ENCODE data around the gene RNLS.

RNLS gene

GRCh38 chr10:88243836-88244730 lies 339.0 kb downstream of the RNLS start:
- no peak for DNase-seq (ENCODE audit: low spot score)
- Mint-ChIP-seq H3K4me3 (no peak overlapping the region), H3K27ac (peak overlapping the region; percentile 10), H3K9me3 (peaks cover 7% of the 10 kb centered on the region), H3K36me3 (ENCODE audit: low read depth) (no peaks in the 10 kb centered on the region), H3K27me3 (ENCODE audit: low read depth) (peaks cover 31% of the 10 kb centered on the region), H3K4me1 (ENCODE audit: low read depth) (peaks cover 19% of the 10 kb centered on the region)

- Mint-ChIP-seq H3K27me3 (ENCODE audit: low read depth) (peaks cover 36% of the 10 kb centered on the region), H3K36me3 (ENCODE audit: low read depth) (no peaks in the 10 kb centered on the region)
- DNase-seq (ENCODE audit: low spot score): no peak
Measured at GRCh38 chr10:88243202-88243744, 339.8 kb downstream of the RNLS start.

GRCh38 chr10:88241501-88241900 lies 341.6 kb downstream of the RNLS start:
- Mint-ChIP-seq H3K27ac (no peak overlapping the region), H3K4me1 (ENCODE audit: low read depth) (peaks cover 10% of the 10 kb centered on the region), H3K4me3 (no peak overlapping the region), H3K9me3 (peaks cover 7% of the 10 kb centered on the region), H3K36me3 (ENCODE audit: low read depth) (no peaks in the 10 kb centered on the region), H3K27me3 (ENCODE audit: low read depth) (peaks cover 41% of the 10 kb centered on the region)
- DNase-seq (ENCODE audit: low spot score): no peak

More at GRCh38 chr10:88243202-88243744, 339.8 kb downstream of the RNLS start:
- Mint-ChIP-seq H3K4me1 (ENCODE audit: low read depth) (peaks cover 19% of the 10 kb centered on the region), H3K27ac (no peak overlapping the region), H3K4me3 (no peak overlapping the region), H3K9me3 (peaks cover 7% of the 10 kb centered on the region)

GRCh38 chr10:88239212-88239611 lies 343.9 kb downstream of the RNLS start:
- Mint-ChIP-seq H3K36me3 (ENCODE audit: low read depth) (no peaks in the 10 kb centered on the region), H3K27ac (no peak overlapping the region), H3K27me3 (ENCODE audit: low read depth) (peaks cover 34% of the 10 kb centered on the region), H3K4me1 (ENCODE audit: low read depth) (peaks cover 3% of the 10 kb centered on the region), H3K4me3 (no peak overlapping the region), H3K9me3 (peaks cover 7% of the 10 kb centered on the region)
- no peak for DNase-seq (ENCODE audit: low spot score)

- DNase-seq (ENCODE audit: low spot score): no peak
- H3K27me3 Mint-ChIP-seq (ENCODE audit: low read depth): peaks cover 35% of the 10 kb centered on the region
- H3K27ac Mint-ChIP-seq: no peak overlapping the region
- H3K4me1 Mint-ChIP-seq (ENCODE audit: low read depth): peaks cover 3% of the 10 kb centered on the region
- H3K9me3 Mint-ChIP-seq: peaks cover 7% of the 10 kb centered on the region
- H3K36me3 Mint-ChIP-seq (ENCODE audit: low read depth): no peaks in the 10 kb centered on the region
- no peak overlapping the region for H3K4me3 Mint-ChIP-seq
Measured at GRCh38 chr10:88238615-88238914, 344.6 kb downstream of the RNLS start.

GRCh38 chr10:88237896-88238614 lies 345.1 kb downstream of the RNLS start:
- no peak for DNase-seq (ENCODE audit: low spot score)
- peaks cover 33% of the 10 kb centered on the region for H3K27me3 Mint-ChIP-seq (ENCODE audit: low read depth)
- H3K4me1 Mint-ChIP-seq (ENCODE audit: low read depth): peaks cover 3% of the 10 kb centered on the region
- no peak overlapping the region for H3K4me3 Mint-ChIP-seq
- no peak overlapping the region for H3K27ac Mint-ChIP-seq
- H3K36me3 Mint-ChIP-seq (ENCODE audit: low read depth): no peaks in the 10 kb centered on the region
- H3K9me3 Mint-ChIP-seq: peaks cover 7% of the 10 kb centered on the region

GRCh38 chr10:88236121-88236743 lies 346.9 kb downstream of the RNLS start:
- Mint-ChIP-seq H3K27me3 (ENCODE audit: low read depth) (peaks cover 21% of the 10 kb centered on the region), H3K9me3 (no peaks in the 10 kb centered on the region), H3K27ac (no peak overlapping the region), H3K4me3 (no peak overlapping the region), H3K4me1 (ENCODE audit: low read depth) (peaks cover 3% of the 10 kb centered on the region), H3K36me3 (ENCODE audit: low read depth) (no peaks in the 10 kb centered on the region)
- no peak for DNase-seq (ENCODE audit: low spot score)

GRCh38 chr10:88234297-88234696 lies 348.8 kb downstream of the RNLS start:
- peaks cover 2% of the 10 kb centered on the region for H3K36me3 Mint-ChIP-seq (ENCODE audit: low read depth)
- H3K4me1 Mint-ChIP-seq (ENCODE audit: low read depth): peaks cover 3% of the 10 kb centered on the region
- H3K9me3 Mint-ChIP-seq: peaks cover 10% of the 10 kb centered on the region
- DNase-seq (ENCODE audit: low spot score): no peak
- peaks cover 19% of the 10 kb centered on the region for H3K27me3 Mint-ChIP-seq (ENCODE audit: low read depth)
- no peak overlapping the region for H3K27ac Mint-ChIP-seq
- no peak overlapping the region for H3K4me3 Mint-ChIP-seq

- no peak overlapping the region for H3K27ac Mint-ChIP-seq
- H3K4me1 Mint-ChIP-seq (ENCODE audit: low read depth): peaks cover 3% of the 10 kb centered on the region
- no peak overlapping the region for H3K4me3 Mint-ChIP-seq
- H3K36me3 Mint-ChIP-seq (ENCODE audit: low read depth): peaks cover 2% of the 10 kb centered on the region
- DNase-seq (ENCODE audit: low spot score): no peak
- H3K9me3 Mint-ChIP-seq: peaks cover 10% of the 10 kb centered on the region
- H3K27me3 Mint-ChIP-seq (ENCODE audit: low read depth): peaks cover 16% of the 10 kb centered on the region
Measured at GRCh38 chr10:88233870-88234269, 349.2 kb downstream of the RNLS start.

- no peak for DNase-seq (ENCODE audit: low spot score)
- H3K27ac Mint-ChIP-seq: no peak overlapping the region
- H3K4me3 Mint-ChIP-seq: no peak overlapping the region
- peaks cover 6% of the 10 kb centered on the region for H3K4me1 Mint-ChIP-seq (ENCODE audit: low read depth)
- peaks cover 10% of the 10 kb centered on the region for H3K9me3 Mint-ChIP-seq
- H3K36me3 Mint-ChIP-seq (ENCODE audit: low read depth): peaks cover 2% of the 10 kb centered on the region
- peaks cover 17% of the 10 kb centered on the region for H3K27me3 Mint-ChIP-seq (ENCODE audit: low read depth)
Measured at GRCh38 chr10:88232983-88233543, 350.1 kb downstream of the RNLS start.

- Mint-ChIP-seq H3K9me3 (peaks cover 10% of the 10 kb centered on the region), H3K4me1 (ENCODE audit: low read depth) (peaks cover 6% of the 10 kb centered on the region), H3K4me3 (no peak overlapping the region), H3K36me3 (ENCODE audit: low read depth) (peaks cover 2% of the 10 kb centered on the region), H3K27me3 (ENCODE audit: low read depth) (peaks cover 15% of the 10 kb centered on the region), H3K27ac (no peak overlapping the region)
- DNase-seq (ENCODE audit: low spot score): no peak
Measured at GRCh38 chr10:88232029-88232895, 350.9 kb downstream of the RNLS start.

- peaks cover 2% of the 10 kb centered on the region for H3K4me1 Mint-ChIP-seq (ENCODE audit: low read depth)
- H3K4me3 Mint-ChIP-seq: no peak overlapping the region
- no peak for DNase-seq (ENCODE audit: low spot score)
- H3K9me3 Mint-ChIP-seq: peaks cover 10% of the 10 kb centered on the region
- peaks cover 23% of the 10 kb centered on the region for H3K27me3 Mint-ChIP-seq (ENCODE audit: low read depth)
- no peak overlapping the region for H3K27ac Mint-ChIP-seq
- peaks cover 2% of the 10 kb centered on the region for H3K36me3 Mint-ChIP-seq (ENCODE audit: low read depth)
Measured at GRCh38 chr10:88230251-88230650, 352.9 kb downstream of the RNLS start.

- no peak for DNase-seq (ENCODE audit: low spot score)
- Mint-ChIP-seq H3K27ac (no peak overlapping the region), H3K4me1 (ENCODE audit: low read depth) (peaks cover 2% of the 10 kb centered on the region), H3K27me3 (ENCODE audit: low read depth) (peaks cover 24% of the 10 kb centered on the region), H3K36me3 (ENCODE audit: low read depth) (peaks cover 2% of the 10 kb centered on the region), H3K4me3 (no peak overlapping the region), H3K9me3 (peaks cover 10% of the 10 kb centered on the region)
Measured at GRCh38 chr10:88228130-88228529, 355.0 kb downstream of the RNLS start.
